GM18526 (cell line): ENCODE results near the gene ZSCAN1.

Experiments
- POLR2A ChIP-seq: IDR thresholded peaks from 3 replicates; pipeline ENCODE4 v1.6.1; 2011; ENCODE audit not compliant: insufficient read length; ENCODE audit errors: extremely low read depth

Gene ZSCAN1

DNA sequence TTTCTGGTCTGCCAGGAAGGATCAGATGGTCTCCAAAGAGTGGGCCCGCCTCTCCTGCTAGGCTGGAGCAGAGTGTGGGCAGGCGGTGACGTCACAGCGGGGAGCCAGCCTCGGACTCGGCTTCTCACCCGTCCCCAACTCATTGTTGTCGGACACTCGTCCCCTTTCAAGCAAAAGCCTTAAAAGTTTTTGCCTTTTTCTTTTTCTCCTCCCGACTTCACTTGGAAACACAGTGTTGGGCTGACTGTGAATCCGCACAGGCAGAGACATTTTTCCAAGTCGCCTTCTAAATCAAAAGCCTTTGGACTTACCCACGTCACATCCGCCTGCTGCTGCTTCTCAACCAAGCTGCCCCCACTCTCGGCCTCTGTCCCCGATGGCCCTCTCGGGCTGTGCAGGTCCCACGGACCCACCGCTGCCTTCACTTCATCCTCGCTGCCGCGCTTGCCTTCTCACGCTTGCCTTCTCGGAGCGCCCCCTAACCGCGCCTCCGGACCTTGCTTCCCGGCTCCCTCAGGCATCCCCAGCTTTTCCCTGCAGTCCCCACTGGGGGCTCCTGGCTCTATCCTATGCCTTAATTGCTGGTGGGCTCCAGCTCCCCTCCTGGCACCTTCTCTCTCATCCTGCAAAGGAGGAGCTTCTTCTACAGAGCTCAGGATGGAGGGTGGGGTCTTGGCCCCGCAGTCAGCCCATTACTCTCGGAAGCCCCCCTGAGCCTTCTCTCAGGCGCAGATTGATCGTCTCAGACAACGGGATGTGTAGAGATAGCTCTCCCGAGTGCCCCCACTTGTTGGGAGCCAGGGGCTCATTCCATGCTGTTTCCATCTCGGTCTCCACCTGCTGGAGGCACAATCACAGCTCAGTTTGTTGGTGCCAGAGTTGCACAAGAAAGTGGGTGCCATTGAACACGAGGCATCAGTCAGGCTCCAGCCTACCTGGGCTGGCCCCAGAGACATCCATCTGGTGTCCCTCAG is 21.4 kb downstream of the ZSCAN1 start:
- TF ChIP-seq POLR2A, result no peak

DNA sequence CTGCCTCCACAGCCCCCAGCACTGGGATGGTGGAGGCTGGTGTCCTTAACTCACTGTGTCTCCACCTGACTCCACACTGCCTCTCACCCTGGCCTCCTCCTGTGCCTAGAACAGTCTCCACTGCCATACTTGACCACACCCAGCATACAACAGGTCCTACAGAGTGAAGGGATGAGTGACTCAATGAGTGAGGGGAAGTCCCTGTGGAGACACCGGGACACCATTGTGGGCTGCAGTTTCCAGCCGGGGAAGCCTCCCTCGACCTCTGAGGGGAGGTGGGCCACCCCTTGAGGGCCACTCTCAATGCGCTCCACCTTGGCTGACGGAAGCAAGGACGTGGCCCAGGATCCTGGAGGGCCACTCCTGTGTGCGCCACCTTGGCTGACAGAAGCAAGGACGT is 22.4 kb downstream of the ZSCAN1 start:
- no peak for TF ChIP-seq POLR2A

DNA sequence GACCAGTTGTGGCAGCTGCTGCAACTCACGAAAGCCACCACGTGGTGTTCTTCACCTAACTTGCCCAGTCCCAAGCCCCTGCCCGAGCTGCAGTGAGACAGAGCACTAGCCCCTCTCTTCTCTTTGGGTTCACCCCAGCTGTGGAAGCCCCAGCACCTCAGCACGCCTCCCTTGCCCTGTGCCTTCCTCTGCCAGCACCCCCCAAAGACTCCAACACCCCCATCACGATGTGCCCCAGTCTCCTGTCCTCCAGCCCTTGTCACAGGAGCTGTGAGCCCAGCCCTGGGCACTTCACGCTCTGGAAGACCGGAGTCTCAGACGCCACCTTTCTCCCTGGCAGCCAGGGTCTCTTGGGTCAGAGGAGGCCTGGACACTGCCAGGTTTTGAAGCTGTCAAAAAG is 23.0 kb downstream of the ZSCAN1 start:
- no peak for TF ChIP-seq POLR2A

DNA sequence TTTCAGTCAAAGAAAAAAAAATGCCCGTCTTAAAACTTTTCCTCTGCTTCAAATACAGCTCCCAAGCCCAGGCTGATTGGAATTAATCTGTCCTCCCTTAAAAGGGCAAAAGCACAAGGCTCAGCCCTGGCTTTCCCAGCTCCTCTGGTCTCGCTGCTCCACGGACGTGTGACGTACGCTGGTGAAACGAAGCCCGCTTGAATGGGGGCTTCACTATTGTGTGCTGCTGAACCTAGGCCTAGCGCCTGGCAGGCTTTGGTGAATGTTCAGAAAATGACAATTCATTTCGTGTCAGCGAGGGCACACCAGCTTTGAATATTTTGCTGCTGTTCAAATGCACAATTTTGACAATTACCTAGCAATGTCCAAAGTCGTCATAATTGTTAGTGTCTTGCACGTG is 24.6 kb downstream of the ZSCAN1 start:
- no peak for TF ChIP-seq POLR2A

DNA sequence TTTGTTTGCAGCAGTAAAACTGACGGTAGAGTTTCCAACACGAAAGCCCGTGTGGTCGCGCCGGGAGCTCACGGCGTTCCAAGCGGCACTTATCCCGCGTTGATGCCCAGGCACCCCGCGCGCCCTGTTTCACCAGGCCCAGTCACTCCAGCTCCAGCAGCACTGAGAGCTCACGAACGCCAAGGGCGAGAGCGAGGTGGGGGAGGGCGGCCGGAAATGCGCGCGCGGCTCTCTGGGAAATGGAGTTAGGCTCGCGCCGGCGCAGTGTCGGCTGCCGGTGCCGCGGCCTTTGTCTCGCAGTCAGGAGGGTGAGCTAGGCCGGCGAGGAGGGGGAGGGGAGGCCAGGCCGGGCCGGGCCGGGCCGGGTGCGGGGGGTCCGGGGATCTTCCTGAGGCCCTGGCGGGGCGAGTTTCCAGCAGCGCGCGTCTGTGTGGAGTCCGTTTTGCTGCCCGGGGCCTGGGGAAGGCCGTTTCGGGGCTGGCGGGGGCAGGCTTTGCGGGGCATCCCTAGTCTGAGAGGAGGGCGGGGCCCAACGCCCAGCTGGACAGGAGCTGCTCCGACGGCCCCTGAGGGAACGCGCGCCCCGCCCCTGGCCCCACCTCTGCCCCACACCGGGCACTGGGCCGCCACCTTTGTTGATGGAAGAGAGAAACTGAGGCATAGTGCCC is 25.3 kb downstream of the ZSCAN1 start, which contains the start of gene ZNF135:
TSS of gene ZNF135 (plus strand) at position 280 of the 668 bp plus-strand sequence. CDS start 721 bp downstream, outside the sequence.
- TF ChIP-seq POLR2A, result no peak

DNA sequence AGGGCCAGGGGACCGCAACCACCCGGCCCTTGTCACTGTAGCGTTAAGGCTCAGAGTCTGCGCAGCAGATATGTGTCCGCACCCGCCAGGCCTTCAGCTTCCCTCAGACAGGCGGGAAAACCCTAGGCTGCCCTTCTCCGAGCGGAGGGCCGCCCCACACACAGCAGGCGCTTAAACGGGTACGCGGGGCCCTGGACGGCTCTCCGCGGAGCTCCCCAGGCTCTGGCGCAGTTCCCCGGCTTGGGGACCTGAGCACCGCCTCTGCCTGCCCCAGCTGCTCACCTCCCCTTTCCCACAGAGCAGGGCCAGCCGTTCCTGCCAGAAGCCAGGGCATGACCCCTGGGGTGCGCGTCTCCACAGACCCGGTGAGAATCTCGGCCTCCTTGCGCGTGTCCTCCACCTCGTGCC is 25.9 kb downstream of the ZSCAN1 start:
- no peak for TF ChIP-seq POLR2A

DNA sequence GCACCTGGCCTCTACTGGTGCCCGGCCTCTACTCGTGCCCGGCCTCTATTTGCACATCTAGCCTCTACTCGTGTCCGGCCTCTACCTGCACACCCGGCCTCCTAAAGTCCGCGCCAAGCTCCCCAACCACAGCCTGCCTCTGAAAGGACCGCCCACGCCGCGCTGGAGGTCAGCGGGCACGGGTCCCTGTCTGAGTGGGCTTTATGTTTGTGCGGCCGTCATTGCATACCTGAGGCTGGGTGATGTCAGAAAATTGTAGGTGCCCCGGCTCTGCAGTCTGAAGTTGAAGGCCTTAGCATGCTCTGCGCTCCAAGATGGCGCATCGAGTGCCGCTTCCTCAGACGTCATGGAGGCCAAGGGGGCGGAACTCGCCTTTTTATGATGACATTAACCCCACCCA is 26.4 kb downstream of the ZSCAN1 start:
- no peak for TF ChIP-seq POLR2A

DNA sequence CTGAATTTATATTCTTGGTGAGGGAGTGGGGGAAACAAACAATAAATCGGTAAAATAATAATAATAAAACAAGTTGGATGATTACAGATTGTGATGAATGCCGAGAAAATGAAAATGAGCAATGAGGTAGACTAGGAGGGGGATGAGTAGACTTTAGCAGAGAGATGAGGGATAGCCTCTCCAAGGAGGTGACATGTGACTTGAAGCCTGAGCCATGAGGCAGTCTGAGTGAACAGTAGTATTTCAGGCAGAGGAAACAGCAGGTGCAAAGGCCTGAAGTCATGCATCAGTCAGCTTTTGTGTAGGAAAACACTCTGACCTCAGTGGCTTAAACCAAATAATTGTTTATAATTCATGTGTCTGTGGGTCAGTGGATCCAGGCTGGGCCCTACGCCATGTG is 29.9 kb downstream of the ZSCAN1 start:
- TF ChIP-seq POLR2A, result no peak

DNA sequence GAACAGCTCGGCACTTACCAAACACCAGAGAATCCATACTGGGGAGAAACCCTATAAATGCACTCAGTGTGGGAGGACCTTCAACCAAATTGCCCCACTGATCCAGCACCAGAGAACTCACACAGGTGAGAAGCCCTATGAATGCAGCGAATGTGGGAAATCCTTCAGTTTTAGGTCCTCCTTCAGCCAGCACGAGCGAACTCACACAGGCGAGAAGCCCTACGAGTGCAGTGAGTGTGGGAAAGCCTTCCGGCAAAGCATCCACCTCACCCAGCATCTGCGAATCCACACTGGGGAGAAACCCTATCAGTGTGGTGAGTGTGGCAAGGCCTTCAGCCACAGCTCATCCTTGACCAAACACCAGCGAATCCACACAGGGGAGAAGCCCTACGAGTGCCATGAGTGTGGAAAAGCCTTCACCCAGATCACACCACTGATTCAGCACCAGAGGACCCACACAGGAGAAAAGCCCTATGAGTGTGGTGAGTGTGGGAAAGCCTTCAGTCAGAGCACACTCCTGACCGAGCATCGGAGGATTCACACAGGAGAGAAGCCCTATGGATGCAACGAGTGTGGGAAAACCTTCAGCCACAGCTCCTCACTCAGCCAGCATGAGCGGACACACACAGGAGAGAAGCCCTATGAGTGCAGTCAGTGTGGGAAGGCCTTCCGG is 33.6 kb downstream of the ZSCAN1 start:
- no peak for TF ChIP-seq POLR2A

DNA sequence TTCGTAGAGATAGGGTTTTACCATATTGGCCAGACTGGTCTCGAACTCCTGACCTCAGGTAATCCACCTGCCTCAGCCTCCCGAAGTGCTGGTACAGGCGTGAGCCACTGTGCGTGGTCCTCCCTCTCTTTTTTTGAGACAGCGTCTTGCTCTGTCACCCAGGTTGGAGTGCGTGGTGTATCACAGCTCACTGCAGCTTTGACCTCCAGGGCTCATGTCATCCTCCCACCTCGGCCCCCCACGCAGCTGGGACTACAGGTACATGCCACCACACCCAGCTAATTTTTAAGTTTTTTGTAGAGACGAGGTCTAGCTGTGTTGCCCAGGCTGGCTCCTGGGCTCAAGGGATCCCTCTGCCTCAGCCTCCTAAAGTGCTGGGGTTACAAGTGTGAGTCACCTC is 46.0 kb downstream of the ZSCAN1 start:
- TF ChIP-seq POLR2A, result no peak

DNA sequence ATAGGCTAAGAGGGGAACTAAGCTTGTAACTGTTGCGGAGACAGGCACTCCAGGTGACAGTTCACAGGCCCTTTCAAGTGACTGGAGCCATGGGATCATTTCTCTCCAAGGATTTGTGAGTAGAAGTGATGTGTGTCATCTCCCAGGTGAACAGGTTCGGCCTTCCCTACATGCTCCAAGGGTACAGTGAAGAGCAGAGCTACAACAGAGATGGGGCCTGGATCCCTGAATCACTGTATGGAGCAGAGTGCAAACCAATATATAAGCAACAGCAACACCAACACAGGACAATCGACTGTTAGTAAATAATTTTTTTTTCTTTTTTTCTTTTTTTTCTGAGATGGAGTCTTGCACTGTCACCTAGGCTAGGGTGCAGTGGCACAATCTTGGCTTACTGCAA is 49.2 kb downstream of the ZSCAN1 start:
- no peak for TF ChIP-seq POLR2A

DNA sequence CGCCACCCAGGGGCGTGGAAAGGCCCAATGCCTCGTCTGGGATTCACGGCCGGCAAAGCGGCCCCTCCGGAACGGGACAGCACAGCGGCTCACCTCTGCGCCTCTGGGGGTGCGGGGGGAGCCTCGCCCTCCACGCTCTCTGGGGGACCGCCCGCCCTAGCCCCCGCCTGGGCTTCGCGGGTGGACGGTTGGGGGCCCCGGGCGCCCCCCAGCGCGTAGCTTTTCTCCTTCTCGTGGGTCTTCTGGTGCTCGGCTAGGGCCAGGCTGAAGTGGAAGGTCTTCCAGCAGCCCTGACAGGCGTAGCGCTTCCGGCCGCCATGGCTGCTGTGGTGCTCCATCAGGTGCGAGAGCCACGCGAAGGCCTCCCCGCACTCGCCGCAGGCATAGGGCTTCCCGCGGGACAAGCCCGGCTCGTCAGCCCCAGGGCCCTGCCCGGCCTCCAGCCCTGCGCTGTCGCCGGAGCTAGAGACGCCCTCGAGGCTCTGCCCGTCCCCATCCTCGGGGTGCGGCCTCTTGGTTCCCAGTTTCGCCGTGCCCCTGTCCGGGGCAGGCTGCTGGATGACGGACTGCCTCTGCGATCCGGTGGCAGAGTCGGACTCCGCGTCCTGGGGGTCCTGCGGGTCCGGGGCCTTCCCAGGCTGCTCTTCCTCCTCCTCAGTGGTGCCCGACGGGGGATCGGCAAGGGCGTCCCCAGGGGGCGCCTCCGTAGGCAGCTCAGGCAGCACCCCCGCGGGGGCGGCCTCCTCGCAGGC is 50.9 kb downstream of the ZSCAN1 start:
- no peak for TF ChIP-seq POLR2A

DNA sequence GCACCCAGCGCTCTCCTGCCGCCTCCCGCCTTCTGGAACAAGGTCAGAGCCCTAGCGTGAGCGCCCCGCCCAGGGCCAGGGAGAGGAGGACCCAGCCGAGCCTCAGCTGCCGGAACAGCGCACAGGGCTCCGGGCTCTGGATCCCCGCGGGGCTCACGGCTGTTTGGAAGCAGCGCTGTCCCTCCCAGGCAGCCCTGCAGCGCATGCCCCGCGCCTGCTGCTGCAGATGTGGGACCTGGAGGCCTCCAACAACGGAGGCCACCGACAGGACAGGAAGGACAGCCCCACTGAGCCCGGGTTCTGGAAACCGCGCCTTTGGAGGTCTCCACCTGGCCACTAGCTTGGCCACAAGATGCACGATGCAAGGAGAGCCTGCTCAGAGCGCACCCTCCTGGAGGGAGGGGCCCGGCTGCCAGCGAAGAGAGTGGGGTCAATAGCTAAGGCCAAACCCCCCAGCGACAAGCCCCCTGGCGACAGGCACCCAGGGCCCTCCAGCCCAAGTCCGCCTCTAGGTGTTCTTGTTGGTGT is 51.6 kb downstream of the ZSCAN1 start:
- TF ChIP-seq POLR2A, result no peak

DNA sequence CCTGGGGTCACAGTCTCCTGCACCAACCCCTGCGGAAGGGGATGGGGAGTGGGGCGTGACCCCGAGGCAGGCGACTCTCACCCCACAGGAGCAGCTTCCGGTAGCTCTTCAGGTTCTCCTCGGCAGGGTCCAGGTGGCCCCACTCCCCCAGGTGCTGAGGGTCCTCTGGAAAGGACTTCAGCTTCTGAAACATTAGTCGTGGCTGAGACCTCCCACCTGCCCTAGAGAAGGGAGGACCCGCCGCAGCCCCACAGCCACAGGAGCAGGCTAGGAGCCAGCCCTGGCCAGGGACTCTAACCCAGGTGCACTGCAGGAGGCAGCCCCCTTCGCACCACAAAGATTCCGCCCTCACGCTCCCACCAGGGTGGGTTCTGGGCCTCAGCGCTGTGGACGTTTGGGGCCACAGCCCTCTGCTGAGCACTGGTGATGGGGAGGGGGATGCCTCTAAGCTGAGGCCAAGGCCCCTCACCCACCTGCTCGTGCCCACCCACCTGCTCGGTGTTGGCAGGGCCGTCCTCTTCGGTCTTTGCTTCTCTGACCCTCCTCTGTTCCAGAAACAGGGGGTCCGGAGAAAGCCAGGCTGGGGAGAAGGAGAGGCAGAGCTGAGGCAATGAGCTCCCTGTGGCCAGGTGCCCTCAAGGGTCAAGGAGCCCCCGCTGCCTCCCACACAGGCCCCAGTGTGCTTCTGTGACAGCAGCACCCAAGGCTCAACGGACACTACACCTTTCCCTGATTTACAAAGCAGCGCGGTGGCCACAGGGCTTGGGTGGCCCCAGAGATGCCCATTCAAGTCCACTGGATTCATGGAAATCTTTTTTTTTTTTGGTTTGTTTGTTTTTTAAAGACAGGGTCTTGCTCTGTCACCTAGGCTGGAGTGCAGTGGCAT is 53.2 kb downstream of the ZSCAN1 start:
- TF ChIP-seq POLR2A, result no peak
